ENCODE data around the gene ZBTB44.
"Not testable (repeated sequence)": the region's sequence is repeated elsewhere in the genome, so short reads cannot be mapped to it uniquely, and the experiment has no call there.

ZBTB44 gene

DNA sequence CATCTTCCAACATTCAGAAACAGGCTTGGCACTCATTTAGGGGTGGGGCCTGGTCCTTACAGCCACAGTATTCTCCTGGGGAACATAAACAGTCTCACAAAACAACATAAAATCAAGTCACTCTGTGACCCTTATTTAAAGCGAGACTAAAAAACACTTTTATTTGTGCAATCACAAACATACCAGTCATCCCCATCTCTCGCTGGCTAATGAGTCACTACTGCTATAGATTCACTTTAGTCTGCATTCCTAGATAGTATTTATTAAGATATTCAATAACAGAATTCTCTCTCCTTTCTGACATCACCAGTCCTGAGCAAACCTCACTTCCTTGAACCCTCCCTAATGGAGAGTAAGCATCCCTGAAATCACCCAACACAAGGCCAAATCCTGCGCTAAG lies 68.0 kb downstream of the ZBTB44 start:
- no peak for DNase-seq

DNA sequence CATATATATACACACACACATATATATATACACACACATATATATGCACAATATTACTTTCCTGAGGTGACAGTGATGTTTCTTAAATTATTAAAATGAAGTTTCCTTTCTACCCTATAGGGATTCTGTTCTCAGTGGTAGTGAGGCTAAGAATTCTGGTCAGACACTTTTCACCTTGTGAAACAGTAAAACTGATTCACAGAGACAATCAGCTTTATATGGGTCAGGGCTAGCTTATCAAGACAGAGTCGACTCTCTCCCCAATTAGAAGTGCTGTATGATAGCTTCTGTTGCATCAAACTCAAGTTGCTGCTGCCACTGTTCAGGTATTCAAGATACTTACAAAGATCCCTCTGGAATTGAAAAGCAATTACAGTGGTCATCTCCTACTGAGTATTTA lies 68.4 kb downstream of the ZBTB44 start:
- DNase-seq: no peak

DNA sequence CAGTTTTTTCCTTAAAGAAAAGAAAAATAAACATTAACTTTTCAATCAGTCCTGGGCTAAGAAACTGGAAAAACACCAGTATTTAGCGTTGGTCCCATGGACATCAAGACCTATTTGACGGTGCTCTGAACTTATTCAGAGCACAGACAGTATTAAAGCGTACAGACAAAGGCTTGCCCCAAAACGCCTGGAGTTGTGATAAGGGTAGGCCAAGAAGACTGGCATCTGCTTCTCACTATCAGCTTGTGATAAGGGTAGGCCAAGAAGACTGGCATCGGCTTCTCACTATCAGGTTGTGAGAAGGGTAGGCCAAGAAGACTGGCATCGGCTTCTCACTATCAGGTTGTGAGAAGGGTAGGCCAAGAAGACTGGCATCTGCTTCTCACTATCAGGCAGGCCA lies 69.3 kb downstream of the ZBTB44 start:
- not testable (repeated sequence) for DNase-seq

DNA sequence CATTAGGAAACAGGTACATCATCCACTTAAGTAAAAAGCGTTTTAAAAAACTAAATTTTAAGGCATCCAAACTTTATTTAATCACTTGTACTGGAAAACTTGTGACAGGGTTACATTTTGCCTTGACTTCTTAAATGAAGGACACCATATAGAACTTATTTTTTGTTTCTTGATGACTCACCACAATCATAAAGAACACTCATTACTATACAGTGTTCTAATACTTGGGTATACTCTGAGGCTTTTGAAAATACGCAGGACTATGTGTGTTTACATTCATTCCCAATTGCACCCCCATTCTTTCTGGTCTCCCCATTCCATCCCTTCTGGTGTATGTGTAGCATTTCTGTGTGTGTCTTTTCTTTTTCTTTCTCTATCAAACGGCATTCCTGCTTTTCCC lies 69.9 kb downstream of the ZBTB44 start:
- DNase-seq: no peak

DNA sequence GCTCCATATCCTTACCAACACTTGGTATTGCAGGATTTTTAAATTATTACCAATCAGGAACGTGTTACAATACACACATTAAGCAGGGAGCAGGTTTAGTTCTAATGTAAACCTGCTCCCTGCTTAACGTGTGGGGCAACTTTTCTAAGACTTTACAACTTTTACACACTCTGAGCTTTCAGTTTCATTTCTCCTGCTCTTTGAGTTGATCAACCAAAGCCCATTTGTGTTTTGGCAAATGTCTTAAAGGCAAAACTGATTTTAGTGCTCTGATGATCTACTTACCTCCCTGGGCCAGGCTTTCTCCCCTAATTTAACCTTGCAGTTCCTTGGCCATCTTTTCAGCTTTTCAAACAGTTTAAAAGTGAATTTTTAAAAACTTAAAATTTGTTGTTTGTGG lies 70.9 kb downstream of the ZBTB44 start:
- DNase-seq: no peak

DNA sequence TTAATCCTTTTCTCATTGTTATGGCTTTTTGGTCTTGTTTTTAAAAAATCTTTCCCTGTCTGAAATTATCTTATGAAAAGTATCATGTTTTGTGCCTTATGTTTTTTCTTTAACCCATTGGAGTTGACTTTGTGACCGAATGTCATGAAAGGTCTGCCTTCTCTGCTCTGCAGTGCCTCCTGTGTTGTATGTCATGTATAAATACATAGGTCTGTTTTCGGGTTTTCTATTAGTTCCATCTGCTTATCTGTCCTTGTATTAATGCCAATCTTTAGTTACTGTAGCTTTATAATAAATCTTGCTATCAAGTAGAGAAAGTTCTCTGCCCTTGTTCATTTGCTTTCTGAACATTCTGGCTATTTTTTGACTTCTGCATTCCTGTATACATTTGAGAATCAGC lies 73.0 kb downstream of the ZBTB44 start:
- DNase-seq: no peak

DNA sequence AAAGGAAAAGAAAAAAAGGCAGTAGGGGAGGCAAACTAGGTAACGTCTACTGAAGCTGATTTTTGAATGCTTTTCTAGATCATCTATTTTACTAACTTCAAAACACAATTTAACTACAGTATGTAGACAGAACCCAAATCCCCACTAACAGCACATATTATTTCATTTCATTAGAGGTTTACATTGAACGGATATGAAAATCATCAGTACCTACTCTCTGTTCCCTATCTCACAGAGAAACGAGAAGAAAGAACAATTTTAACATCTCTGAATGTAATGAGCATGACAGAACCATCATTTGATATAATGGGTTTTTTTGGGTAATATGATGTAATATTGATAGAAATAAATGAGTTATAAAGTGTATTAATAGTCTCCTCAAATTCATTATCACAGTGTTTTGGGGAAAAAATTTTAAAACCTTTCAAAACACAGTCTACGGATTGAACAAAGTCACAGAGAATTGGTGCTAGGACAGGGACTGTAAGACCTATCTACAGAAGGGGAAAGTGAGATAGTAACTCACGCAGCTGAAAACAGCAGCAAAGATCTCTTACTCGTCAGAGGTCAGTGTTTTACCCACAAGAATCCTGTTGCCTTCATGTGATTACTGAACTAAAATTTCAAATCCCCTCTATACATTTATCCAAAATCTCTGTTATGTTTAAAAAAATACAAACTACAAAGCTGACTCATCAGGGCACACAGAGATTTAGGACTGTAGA lies 77.3 kb downstream of the ZBTB44 start:
- no peak for DNase-seq

DNA sequence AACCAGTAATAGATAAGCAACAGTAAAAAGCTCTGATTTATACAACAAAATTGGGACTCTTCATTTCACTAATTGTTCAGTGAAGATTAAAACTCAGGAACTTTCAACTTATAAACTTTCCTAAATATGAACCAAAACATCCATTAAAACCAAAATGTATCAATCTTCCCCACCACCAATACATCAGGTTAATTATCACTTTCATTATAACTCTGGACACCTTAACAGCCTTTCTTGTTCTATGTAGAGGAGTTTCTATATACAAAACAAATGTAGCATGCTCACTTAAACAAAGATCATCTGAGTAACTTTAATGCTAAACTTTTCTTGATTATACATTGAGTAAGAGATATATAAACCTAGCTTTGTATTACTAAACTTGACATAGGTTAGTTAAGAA lies 80.4 kb downstream of the ZBTB44 start:
- no peak for DNase-seq

DNA sequence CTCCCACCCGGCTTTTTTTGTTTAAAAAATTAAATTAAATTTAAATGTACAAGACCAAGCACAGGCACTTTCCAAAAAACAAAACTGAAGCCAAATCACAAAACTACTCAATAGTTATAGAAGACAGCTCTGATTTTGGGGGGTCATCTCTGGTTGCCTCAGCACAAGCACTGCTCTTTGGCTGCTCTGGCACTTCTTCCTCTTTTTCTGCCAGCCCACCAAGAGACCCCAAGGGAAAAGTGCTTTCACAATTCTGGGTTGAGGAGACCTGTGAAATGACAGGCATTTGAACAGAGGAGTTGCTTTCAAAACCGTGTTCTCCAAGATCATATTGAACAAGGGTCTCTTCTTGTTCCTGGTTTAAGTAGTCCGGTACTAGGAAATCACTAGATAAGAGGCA lies 80.8 kb downstream of the ZBTB44 start:
- DNase-seq: not testable (repeated sequence)

DNA sequence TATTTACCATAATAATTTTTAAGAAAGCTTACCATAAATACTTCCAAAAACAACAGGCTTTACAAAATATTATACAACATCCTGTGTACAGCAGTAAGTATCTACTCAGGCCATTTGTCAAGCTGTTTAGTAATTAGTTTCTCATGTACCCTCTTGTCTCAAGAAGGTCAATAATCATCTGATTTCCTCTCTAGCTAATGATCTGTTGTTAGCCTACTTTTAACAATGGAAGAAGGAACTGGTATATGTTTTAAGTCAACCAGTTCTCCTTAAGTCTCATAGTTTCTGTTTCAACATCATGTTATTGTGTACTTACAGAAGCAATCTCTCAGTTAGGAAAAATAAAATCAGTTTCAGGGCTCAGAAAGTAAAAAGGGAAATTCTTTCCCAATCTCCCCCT lies 81.2 kb downstream of the ZBTB44 start:
- not testable (repeated sequence) for DNase-seq

DNA sequence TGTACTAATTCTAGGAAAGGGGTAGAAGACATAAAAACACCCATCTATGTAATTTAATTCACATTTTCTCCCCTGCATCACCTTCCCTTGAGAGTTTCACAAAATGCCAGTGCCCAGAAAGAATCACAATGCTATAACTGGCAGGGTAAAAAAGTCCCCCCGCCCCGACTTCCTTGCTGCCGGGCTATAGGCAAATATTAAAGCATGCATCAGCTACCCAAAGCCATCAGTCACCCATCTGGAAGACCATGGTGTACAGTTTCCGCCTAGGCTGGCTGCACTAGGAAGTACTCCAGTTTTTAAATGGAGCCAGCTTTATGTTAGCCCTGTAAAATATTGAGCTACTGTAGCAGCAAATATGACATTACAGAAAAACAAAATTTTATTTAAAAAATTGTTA lies 87.3 kb downstream of the ZBTB44 start:
- DNase-seq: no peak

DNA sequence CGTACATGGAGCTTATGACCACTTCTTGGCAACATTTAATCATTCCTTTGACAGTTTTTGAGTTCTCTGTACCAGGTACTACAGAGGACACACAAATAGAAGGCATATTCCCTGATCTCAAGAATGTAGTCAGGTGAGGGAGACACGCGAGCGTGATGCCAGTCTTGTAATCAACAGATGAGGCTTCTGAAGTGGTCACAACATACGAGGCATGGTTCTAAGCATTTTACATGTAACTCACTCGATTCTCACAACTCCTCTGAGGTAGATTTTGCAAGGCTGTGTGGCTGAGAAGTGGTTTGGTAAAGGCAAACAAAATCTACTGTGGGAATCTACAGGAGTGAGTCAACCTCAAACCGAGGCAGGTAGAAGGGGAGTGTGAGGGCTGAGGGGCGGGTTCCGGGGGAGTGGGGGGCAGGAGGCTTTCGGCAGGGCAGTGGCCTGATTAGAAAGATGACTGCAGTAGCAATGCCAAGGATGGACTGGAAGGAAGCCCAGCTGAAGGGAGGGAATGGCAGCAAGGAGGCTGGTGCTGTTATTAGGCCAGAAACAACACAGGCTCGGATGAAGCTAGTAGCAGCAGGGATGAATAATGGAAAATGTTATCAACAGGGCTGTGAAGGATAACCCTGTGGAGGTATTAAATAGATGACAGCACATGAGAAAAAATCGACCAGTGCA lies 91.3 kb downstream of the ZBTB44 start:
- no peak for DNase-seq

DNA sequence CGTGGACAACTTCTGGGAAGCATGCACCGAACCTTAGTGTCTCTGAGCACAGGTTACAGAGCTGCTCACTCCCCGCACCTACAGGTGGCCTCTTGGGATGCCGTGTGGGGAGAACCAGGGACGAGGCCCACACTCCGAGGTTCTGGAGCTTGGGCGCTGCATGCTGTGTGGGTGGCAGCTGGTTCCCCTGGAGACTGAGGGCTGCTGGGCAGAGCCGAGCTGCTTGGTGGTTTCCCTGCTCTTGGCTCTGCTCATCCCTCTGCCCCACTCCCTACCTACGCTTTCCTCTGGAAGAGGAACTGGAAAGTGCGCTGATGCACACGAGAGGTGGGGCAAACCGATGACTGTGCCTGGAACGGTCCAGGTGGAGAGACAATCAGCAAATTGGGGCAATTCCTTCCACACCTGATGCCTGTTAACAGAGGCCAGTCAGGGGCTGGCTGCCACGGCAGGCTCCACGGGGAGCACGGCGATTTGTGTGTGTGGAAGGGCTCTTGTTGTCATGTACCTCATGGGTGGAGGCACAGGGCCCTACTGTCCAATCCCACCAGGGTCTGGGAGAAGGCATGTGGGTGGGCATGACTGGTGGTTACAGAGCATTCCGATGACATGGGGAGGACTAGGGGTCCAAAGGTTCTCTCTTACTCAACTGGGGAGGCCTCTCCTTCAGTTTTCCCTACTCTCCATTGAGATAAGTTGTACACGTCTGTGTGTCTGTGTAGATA lies 94.2 kb downstream of the ZBTB44 start:
- no peak for DNase-seq

DNA sequence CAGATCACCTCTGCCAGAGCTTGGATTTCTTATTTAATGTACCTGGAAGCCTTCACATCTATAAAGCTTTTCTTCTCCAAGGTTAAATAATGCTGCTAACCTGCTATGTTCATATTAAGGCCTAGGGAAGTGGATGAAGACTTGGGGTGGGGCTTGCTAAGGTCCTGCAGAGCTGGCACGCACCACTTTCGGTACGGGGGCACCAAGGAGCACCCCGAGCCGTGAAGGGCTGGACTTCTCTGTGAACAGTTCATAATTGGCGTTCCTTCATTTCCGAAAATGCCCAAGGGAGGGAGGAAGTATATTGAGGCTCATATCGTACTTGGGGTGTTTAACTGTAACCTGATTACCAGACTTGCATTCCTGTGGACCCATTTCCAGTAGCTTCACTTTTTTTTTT lies 95.6 kb downstream of the ZBTB44 start:
- DNase-seq: no peak

DNA sequence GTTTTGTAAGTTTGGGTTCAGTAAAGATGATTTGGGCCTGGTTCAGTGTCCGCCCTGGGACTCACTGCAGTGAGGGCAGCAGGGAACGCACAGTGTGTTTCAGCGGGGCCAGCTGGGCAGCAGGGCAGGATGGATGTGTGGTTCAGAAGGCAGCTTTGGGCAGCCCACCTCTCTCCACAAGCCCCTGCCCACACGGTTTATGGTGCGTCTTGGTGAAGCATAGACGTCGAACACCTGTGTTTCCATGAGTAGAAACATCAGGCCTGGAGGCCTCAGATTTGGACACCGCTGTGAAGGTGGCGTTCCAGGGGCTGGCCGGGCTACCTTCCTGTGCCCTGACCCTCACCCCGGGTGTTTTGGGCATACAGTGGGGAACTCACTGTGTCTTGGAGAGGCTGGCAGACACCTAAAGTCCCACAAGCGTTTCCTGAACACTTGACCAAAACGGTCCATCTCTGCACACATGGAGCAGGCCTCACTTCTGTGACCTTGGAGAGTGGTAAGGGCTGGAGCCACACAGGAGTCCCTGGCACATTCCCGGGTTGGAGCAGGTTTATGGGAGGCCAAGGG lies 96.1 kb downstream of the ZBTB44 start:
- no peak for DNase-seq

DNA sequence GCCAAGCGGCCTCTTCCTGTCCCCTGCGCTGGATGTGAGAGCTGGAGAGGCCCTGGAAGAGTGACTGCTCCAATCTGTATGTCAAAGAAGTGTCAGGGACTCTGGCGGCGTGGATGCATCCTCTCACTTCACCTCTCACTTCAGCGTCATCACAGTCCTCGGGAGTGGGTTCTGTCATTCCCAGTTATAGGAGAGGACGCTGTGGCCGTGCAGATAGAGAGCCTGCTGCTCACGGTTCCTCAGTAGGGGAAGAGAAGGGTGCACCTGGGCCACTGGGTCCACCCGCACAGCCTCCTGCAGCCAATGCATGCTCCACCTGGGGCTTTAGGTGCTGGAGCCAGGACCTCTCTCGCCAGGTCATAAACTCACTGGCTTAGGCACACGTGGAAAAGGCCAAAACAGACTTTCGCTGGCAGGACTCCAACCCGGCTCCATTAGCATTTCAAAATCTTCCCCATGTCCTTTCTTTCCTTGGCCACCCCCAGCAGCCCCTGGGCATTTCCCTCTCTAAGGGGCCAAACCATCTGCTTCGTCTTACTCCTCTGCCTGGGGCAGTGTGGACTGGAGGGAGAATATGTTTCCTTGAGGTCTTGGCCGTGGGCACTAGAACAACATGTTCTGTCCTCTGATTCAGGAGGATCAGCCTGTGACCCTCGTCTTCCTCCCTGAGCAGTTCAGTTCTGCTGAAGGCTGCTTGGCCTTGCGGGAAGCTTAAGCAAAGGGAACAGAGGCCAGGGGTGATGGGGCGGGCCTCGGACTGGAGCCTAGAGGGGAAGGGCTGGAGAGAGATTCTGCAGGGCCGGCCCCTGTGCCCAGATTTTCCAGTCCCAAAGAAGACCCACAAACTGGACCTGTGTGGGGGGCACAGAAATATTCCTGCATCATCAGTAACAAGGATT lies 97.3 kb downstream of the ZBTB44 start:
- DNase-seq: no peak

DNA sequence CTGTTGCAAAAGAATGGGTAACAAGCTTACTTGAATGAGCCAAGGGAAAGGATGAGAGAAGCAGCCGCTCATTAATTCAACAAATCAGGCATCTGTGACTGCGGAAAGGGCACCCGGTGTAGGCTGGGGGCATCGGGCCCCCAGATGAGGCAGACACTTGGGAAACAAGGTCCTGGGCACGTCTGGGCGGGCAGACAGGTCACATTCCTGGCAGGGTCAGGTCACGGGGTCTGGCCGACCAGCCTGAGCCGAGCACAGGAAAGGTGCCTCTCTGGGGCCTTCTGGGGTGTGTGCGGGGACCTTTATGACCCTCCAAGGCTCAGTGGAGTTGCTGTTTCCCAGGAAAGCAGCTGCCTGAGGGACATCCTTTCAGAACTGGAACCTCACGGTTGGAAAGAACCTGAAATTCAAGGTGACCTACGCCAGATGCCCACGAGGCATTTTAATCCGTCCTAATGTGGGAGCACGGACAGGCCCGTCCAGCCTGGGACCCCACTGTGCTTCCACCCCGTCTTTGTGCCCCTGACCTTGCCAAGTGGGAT lies 98.1 kb downstream of the ZBTB44 start:
- DNase-seq: no peak

DNA sequence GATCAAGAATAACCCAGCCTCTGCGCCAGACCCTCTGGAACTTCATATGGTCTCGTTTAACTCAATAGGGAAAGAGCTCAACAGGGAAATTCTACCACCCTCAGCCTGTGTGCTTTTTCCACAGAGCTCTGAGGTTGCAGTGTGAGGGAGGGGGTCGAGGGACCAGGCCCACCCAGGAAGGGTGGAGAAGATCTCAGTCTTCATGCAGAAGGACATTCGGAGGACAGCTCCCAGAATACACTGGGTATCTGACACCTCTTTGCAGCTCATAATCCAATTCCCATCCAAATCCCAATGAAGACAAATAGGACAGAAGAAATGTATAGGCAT lies 98.5 kb downstream of the ZBTB44 start:
- no peak for DNase-seq

DNA sequence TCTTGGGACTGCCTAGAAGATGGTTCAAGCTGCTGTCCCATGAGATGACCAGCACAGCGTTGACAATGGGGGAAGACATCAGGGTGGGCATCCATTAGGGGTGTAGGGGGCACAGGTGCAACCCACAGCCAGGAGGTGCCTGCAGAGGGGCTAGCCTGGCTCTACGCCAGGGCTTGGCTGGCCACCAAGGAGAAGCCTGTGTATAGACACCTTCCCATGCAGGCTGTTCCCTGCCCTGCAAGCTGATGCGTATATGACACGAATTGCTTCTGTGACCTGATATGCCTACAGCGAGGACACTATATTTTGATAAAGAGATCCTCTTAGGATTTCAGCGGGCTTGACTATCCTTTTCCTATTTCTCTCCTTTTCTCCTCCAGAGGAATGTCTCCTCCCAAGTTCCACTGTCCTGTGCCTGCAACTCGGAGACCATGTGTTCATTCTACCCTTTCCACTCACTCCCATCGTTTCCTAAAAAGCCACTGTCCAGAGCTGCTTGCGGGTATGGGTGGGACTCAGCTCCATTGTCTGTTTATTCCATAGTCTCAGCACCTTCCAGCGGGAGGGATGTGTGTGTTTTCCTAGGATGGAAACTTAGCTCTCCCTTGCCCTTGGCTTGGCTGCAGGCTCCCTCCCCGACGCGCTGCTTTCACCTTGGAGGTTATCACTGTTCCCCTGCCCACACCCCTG lies 99.0 kb downstream of the ZBTB44 start:
- DNase-seq: no peak

DNA sequence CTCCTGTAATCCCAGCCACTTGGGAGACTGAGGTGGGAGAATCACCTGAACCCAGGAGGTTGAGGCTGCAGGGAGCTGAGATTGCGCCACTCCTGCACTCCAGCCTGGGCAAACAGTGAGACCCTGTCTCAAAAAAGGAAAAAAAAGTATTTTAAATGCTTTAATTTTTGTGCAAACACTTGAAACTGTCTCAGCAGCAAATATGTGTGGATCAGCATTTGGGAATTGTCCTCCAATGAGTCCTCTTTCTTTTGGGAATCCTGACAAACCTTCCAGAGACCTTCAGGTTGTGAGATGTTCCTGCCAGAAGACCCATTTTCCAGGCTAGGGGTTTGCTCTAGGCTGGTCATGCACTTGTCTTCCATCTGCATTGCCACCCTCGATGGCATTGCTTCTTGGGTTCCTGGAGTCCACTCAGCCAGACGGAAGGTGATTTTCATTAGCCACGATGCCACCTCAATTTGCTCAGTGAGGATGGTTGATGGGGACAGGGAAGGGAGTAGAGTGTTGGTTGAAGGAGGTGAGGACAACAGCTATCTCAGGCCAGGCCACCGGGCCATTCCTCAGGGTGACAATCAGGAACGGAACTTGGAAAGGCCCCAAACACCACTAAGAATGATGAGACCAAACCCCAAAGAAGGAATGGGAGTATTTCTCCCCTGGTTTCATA lies 99.7 kb downstream of the ZBTB44 start:
- no peak for DNase-seq

DNA sequence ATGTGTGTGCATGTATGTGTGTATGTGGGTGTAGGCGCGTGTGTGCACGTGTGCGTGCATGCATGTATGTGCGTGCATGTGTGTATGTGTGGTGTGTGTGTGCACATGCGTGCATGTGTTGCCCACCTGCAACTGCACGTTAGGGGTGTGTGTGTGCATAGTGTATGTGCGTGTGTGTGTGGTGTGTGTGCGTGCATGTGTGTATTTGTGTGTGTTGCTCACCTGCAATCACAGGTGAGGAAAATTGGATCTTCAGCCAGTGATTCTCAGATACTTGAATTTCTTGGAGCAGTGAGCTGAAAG lies 100.8 kb downstream of the ZBTB44 start:
- no peak for DNase-seq
